Cerebellar nuclear complex (tissue), 1 donor: ENCODE results near the gene ARHGEF12.

ENCODE experiments used
- DNase-seq, 2 experiments: peaks; one replicate each; lab custom pipeline; 2025; lab: John Stamatoyannopoulos, UW

ARHGEF12 gene

GRCh38 chr11:120430146-120430545 is 93.9 kb downstream of the ARHGEF12 start:
- DNase-seq, result no peak

- no peak for DNase-seq
Measured at GRCh38 chr11:120431633-120432032, 95.4 kb downstream of the ARHGEF12 start.

GRCh38 chr11:120432056-120433018 is 96.1 kb downstream of the ARHGEF12 start:
- no peak for DNase-seq

GRCh38 chr11:120441592-120441991 is 105.4 kb downstream of the ARHGEF12 start:
- no peak for DNase-seq

DNA sequence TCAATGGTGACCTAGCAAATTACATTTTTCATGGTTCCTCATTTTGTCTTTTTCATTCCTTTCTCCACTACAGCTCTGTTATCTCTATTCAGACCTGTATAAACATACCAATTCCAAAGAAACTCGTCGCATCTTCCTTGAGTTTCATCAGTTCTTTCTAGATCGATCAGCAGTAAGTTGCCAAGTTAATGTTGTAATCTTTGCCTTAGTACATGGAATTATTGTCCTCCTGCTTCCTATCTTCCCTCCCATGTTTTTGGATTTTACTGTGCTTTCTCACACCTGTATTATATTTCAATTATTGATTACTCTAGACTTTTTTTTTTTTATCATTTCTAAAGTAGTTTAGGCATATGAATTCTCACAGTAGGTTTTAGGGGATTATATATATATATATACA is 105.8 kb downstream of the ARHGEF12 start:
- no peak for DNase-seq

DNA sequence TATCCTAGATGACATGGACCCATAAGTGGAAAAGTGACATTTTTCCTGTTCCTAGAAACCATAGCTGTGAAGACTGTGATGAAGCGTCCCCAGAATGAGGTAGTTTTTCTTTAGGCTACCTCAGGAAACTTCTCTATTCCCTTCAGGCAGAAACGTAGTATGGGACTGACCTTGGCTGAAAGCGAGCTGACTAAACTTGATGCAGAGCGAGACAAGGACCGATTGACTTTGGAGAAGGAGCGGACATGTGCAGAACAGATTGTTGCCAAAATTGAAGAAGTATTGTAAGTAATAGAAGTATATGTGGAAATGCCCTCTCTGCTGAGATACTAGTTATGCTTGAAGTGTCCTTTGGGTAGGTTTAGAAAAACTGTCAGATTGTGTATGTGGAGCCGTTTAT is 110.6 kb downstream of the ARHGEF12 start:
- no peak for DNase-seq

GRCh38 chr11:120448240-120448639 is 112.0 kb downstream of the ARHGEF12 start:
- no peak for DNase-seq

- DNase-seq, result no peak
Measured at GRCh38 chr11:120455487-120455886, 119.3 kb downstream of the ARHGEF12 start.

- DNase-seq, result no peak
Measured at GRCh38 chr11:120457996-120458395, 121.8 kb downstream of the ARHGEF12 start.

GRCh38 chr11:120462825-120463224 is 126.6 kb downstream of the ARHGEF12 start:
- no peak for DNase-seq

DNA sequence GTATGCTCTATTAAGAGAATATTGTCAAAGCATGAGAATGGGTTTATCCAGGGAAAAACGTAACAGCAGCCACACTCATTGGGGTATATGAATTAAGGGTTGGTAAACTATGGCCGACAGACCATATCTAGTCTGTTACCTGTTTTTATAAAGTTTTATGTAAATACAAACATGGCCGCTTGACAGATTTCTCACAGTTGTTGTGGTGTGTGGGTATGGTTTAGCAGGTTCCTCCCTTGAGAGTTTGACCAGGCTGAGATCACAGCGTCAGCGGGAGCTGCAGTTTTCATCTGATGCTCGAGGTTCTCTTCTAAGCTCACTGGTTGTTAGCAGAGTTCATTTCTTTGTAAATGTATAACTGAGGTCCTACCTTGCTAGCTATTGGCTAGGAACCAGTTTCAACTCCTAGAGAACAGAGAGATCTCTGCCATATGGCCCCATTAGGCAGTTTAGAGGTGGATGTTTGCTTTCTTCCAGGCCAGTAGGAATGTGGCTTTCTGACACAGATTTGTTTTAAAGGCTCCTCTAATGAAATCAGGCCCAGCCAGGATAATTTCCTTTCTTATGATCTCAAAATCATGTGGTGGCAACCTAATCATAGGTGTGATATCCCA is 129.8 kb downstream of the ARHGEF12 start:
- DNase-seq, result no peak

- no peak for DNase-seq
Measured at GRCh38 chr11:120467627-120468026, 131.4 kb downstream of the ARHGEF12 start.

DNA sequence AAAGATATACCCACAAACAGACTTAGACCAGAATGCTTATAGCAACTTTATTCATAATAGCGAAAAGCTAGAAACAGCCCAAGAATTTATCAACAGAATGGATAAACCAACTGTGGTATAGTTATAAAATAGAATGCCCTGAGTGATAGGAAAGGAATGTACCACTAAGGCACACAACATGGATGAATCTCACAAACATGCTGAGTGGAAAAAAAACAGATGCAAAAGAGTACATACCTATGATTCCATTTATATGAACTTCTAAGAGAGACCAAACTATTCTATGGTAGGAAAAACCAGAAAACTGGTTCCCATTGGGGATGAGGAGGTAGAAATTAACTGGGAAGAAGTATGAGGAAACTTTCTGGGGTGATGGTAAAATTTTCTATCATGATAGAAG is 134.9 kb downstream of the ARHGEF12 start:
- DNase-seq, result no peak

DNA sequence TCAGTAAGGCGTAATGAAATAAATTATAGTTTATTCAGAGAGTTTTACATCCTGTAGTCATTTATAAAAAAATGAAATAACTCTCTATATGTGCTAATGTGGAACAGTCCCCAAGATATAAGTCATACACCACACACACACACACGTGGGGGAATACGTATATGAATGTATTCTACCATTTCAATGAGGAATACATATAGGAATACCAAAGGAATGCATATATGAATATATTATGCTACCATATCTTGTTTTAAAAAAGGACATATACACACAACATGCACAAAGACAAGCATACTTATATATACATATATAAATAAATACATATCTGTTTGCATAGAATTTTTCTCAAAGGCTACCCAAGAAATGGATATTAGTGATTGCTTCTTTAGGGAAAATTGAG is 135.8 kb downstream of the ARHGEF12 start:
- DNase-seq, result no peak

DNA sequence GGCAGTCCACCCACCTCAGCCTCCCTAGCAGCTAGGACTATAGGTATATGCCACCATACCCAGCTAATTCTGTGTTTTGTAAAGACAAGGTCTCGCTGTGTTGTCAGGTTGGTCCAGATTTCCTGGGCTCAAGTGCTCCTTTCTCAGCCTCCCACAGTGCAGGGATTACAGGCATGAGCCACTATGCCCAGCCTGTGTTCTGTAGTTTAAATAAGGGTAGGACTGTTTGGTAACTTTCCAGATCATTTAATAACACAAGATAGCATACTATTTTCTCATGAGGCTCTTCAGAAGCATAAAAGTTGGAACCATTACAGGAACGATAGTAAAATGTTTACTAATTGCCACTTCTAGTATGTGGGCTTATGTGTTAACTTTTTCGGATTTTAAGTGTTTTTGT is 137.3 kb downstream of the ARHGEF12 start:
- DNase-seq, result no peak

DNA sequence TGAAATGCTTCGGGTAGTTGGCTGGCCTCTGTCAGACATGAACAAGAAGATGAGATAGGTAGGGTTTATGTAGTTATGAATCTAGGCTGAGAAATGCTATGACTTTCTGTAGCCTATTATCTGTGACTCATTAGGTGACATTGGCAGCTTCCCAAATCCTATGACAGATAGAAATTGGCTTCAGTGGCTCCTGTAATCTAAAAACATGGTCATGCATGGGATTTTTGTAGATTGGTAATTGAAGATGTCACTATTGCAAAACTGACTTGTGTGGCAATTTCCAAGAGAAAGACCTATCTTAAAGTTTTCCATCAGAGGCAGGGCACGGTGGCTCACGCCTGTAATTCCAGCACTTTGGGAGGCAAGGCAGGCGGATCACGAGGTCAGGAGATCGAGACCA is 145.9 kb downstream of the ARHGEF12 start:
- no peak for DNase-seq

- DNase-seq, result no peak
Measured at GRCh38 chr11:120484722-120485121, 148.5 kb downstream of the ARHGEF12 start.

DNA sequence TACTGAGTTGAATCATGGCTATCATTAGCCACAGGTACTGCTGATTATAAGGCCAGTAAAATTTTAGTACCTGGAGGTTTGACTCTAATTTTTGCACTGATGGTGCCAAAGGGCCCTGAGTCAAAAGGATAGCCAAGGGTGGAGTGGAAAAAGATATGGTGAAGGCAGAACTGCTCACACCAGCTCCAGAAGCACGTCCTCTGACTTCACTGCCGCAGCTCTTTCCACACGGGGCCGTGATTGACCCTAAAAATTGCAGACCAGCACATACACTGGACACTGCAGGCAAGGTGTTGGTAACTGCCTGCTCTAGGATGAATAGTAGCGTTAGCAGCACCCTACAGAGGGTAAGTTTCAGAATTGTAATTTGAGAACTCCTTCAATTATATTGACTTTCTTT is 149.9 kb downstream of the ARHGEF12 start:
- no peak for DNase-seq

GRCh38 chr11:120489799-120490198 is 153.6 kb downstream of the ARHGEF12 start:
- no peak for DNase-seq

- no peak for DNase-seq
Measured at GRCh38 chr11:120492486-120492885, 156.3 kb downstream of the ARHGEF12 start.

- no peak for DNase-seq
Measured at GRCh38 chr11:120494595-120494994, 158.4 kb downstream of the ARHGEF12 start.

DNA sequence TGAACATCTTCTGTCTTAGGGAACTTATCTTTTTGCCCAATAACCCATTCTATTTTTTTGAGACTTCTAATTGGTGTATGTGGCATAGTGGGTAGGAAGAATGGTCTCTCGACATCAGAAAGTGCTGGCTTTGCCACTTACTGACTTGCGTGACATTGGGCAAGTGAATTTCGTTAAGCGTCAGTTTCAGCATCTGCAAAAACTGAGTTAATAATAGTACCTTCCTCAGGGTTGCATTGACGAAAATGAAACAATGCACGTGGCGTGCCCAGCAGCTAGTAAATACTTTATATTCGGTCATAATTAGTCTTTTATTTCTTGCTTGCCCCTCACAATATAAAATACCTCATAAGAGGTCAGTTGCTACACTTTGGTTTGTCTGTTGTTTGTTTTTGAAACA is 162.9 kb downstream of the ARHGEF12 start:
- no peak for DNase-seq

- DNase-seq, result no peak
Measured at GRCh38 chr11:120499859-120500258, 163.6 kb downstream of the ARHGEF12 start.
